GM18498 (cell line): ENCODE results near the gene ECE2.
"Not testable (repeated sequence)": the region's sequence is repeated elsewhere in the genome, so short reads cannot be mapped to it uniquely, and the experiment has no call there.

Source experiments
- ATAC-seq: cut with Tn5 transposase; IDR thresholded peaks from one replicate; pipeline ENCODE4 v1.9.1; 2021; ENCODE audit warnings: mild to moderate bottlenecking, moderate library complexity; ENCODE audit not compliant: unreplicated experiment

Gene ECE2

GRCh38 chr3:184335291-184335660 is 59.5 kb downstream of the ECE2 start:
- ATAC-seq: no peak

DNA sequence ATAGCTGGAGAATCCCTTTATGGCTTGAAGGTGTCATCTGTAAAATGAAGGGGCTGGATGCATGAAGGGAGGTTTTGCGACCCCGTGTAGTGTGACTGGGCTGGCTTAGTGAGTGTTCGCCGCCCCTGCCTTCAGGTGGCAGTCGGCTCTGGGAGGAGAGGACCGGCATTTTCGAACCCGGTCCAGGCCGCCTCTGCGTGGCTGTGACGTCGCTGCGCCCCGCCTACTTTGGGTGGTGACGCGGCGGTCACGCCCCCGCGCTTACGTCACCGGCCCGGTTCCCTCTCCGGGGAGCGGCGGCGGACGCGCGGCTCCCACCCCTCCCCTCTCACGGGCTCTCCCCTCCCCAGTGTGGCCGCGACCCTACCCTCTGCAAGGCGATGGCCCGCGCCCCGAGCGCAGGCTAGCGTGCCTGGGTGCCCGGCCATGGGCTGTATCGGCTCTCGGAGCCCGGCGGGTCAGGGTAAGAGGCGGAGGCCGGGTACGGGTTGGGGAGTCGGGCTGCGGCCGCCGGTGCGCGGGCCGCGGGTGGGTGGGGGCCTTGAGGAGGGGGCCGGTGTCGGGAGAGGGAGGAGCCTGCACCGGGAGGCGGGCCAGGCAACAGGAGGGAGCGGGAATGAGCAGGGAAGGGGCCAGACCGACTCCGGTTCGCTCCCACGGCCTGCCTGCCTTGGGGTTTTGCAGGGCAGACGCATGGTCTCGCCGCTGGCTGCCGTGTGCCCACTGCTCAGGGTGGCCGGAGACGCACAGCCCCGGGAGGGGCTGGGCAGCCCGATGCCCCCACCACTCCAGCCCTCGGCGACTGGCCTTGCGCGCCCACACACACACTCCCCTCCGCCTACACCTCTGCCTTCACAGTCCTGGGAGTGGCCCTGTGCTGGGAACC is 60.1 kb downstream of the ECE2 start:
- peak; percentile 85 for ATAC-seq

- no peak for ATAC-seq
Measured at GRCh38 chr3:184336547-184337398, 61.0 kb downstream of the ECE2 start.

- no peak for ATAC-seq
Measured at GRCh38 chr3:184337399-184337714, 61.5 kb downstream of the ECE2 start, which contains the start of gene FAM131A. FAM131A (plus strand) TSS chr3:184337600; CDS start chr3:184337631, 31 bp downstream.

GRCh38 chr3:184337981-184338380 is 62.2 kb downstream of the ECE2 start:
- no peak for ATAC-seq

DNA sequence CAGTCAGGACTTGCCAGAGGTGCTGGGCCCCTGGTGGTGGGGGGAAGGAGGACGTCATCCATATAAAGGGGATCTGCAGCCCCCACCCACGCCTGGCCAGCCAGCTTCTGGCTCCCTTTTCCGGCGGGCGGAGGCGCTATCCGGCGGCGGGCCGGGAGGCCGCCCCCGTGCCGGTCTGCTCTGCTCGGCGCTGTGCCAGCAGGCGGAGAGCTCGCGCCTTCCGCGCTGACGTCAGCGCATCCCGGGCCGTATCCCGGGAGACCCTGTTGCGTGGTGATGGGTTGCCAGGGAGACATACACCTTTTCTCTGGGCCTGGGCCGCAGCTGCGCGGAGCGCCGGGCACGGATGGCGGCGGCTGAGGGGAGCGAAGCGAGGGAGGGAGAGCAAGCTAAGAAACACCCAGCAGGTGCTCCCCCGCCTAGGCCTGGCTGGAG is 62.7 kb downstream of the ECE2 start:
- ATAC-seq: no peak

GRCh38 chr3:184339001-184339400 is 63.2 kb downstream of the ECE2 start:
- no peak for ATAC-seq

DNA sequence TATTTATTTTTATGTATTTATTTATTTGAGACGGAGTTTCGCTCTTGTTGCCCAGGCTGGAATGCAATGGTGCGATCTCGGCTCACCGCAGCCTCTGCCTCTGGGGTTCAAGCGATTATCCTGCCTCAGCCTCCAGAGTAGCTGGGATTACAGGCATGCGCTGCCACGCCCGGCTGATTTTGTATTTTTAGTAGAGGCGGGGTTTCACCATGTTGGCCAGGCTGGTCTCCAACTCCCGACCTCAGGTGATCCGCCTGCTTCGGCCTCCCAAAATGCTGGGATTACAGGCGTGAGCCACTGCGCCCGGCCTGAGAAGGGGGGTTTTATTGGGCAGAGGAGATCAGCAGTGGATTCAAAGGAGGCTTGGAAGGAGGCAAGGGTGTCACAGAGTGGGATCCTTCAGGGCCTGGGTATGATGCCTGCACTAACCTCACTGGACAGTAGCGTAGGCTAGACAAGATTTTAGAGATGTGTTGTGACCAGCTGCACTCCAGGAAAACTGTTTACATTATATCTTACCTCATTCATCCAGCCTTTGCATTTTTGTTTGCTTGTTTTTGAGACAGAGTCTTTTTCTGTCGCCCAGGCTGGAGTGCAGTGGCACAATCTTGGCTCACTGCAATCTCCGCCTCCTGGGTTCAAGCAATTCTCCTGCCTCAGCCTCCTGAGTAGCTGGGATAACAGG is 63.8 kb downstream of the ECE2 start:
- not testable (repeated sequence) for ATAC-seq

- ATAC-seq: no peak
Measured at GRCh38 chr3:184341925-184342324, 66.1 kb downstream of the ECE2 start.
